HG03139 (cell line): ENCODE data around the gene SH2D2A.

Experiments
- ATAC-seq: cut with Tn5 transposase; IDR thresholded peaks from one replicate; pipeline ENCODE4 v1.9.1; 2021; ENCODE audit not compliant: unreplicated experiment

Gene SH2D2A

GRCh38 chr1:156804026-156804425, 12.6 kb downstream of the SH2D2A start:
- no peak for ATAC-seq

GRCh38 chr1:156803086-156803851, 13.4 kb downstream of the SH2D2A start:
- ATAC-seq, result no peak

GRCh38 chr1:156802421-156802935, 14.2 kb downstream of the SH2D2A start:
- no peak for ATAC-seq

- no peak for ATAC-seq
Observed at GRCh38 chr1:156801409-156802121, 15.1 kb downstream of the SH2D2A start.

- no peak for ATAC-seq
Observed at GRCh38 chr1:156797212-156797871, 19.3 kb downstream of the SH2D2A start.

- no peak for ATAC-seq
Observed at GRCh38 chr1:156796340-156797097, 20.1 kb downstream of the SH2D2A start.

GRCh38 chr1:156795787-156796186, 20.9 kb downstream of the SH2D2A start:
- ATAC-seq, result no peak

GRCh38 chr1:156795374-156795733, 21.3 kb downstream of the SH2D2A start:
- no peak for ATAC-seq

GRCh38 chr1:156794506-156795373, 21.9 kb downstream of the SH2D2A start:
- ATAC-seq, result no peak

GRCh38 chr1:156789621-156790318, 26.9 kb downstream of the SH2D2A start:
- ATAC-seq, result no peak

- no peak for ATAC-seq
Observed at GRCh38 chr1:156788136-156788535, 28.5 kb downstream of the SH2D2A start.

- ATAC-seq, result no peak
Observed at GRCh38 chr1:156786640-156787039, 30.0 kb downstream of the SH2D2A start.

- ATAC-seq, result no peak
Observed at GRCh38 chr1:156785458-156785857, 31.2 kb downstream of the SH2D2A start.

GRCh38 chr1:156781585-156782186, 35.0 kb downstream of the SH2D2A start:
- ATAC-seq, result no peak

- no peak for ATAC-seq
Observed at GRCh38 chr1:156777573-156777972, 39.1 kb downstream of the SH2D2A start.

- ATAC-seq, result no peak
Observed at GRCh38 chr1:156776942-156777341, 39.7 kb downstream of the SH2D2A start.

- ATAC-seq, result no peak
Observed at GRCh38 chr1:156775799-156776198, 40.8 kb downstream of the SH2D2A start.

GRCh38 chr1:156773607-156774006, 43.0 kb downstream of the SH2D2A start:
- ATAC-seq, result no peak
